ENCODE results near the gene RHBDL2. TPM values are rescaled to one million over a fixed set of nuclear protein-coding genes. Genes with fewer than 3 reads are reported as not detected.
A peak's percentile ranks its signal among the peaks of the same experiment; 100 is the strongest.
"Not testable (repeated sequence)": the region's sequence is repeated elsewhere in the genome, so short reads cannot be mapped to it uniquely, and the experiment has no call there.

Gene RHBDL2
- total RNA-seq, 1 donor from 2014 or later, result 5.6 TPM

DNA sequence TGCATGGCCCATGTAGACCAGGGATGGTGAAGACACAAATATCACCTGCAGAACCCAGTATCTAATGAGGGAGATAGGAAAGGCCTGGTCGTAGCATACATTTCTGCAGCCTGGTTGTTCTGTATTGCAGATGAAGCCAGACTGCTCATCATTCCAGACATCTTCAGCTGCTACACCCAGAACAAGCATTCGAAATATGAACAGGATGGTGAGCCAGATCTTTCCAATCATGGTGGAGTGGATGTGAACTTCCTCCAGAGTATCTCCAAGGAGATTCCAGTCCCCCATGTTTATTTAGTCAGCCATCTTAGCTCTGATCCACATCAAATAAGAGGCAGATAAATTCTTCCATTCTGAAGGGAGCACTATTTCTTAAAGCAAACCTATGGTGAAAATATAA lies 65.8 kb downstream of the RHBDL2 start:
- no peak for DNase-seq (ENCODE audit: low spot score)

DNA sequence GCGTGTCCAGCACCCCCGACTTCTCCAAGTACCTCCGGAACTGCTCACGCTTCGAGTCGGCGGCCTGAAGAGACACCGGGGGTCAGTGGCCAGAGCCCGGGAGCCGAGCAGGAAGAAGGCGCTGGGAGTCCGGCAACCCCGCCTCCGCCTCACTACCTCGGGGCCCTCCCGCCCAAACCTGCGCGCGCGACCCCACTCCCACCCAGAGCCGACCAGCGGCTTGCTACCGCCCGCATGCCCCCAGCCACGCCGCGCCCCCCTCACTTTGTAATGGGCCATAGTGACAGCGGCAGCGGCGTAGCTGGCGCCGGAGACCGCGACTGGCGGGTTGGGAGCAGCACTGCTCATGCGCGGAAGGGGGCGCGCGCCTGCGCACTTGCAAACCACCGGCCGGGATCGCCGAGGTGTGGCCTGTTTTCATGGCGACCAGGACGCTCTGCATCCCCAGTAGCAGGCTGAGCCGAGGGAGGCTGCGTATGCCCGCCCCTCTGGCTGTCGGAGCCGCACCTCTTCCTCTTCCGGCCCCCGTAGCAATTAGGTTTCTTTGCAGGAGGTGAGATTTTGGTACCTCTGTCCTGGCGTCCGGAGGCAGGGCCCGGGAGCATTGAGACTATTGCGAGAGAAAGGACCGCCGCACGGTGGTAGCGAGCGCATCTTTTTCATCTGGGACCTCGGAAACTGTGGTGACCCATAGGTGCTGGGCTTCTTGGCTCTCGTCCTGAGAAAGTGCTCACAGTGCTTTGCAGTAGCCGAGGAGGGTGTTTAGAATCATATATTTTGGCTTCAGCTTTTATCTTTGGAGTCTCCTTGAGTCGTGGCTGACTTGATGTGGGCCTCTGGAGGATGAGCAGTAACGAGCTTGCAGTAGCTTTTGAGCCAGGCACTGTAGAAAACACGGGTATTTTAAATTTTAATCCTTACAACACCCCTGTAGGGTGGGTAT lies 68.3 kb downstream of the RHBDL2 start, which contains the start of gene MYCBP:
Gene MYCBP, minus strand, starts transcription at position 322 of the 943 bp plus-strand sequence. Its CDS starts 43 bp downstream, at position 279.
- DNase-seq (ENCODE audit: low spot score), result peak; percentile 97

DNA sequence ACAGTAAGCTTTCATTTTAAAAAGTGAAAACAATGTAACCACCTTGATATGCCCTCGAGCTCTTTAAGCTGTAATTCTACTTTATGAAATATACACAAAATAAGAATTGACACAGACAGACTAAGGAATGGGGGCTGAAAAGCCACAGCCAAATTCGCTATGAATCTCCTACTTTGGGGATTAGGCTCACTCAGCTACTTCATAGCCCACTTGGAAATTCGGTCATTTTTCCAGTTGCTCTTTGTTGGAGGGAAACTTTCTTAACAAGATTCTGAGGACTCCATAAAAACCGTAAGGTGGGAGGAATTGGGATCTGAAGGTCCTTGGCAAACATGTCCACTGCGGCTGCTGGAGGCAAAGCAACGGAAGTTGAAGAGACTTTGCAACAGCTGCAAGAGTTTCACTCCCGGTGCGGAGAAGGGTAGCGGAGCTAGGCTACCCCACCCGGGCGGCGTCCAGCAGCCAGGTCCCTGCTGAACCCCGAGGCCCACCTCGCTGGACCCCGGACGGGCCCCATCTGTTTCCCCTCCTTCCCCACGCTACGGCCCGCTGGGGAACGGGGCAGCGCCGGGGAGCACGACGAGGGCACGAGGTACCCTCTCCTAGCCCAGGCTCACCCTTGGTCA lies 69.1 kb downstream of the RHBDL2 start:
- no peak for DNase-seq (ENCODE audit: low spot score)

DNA sequence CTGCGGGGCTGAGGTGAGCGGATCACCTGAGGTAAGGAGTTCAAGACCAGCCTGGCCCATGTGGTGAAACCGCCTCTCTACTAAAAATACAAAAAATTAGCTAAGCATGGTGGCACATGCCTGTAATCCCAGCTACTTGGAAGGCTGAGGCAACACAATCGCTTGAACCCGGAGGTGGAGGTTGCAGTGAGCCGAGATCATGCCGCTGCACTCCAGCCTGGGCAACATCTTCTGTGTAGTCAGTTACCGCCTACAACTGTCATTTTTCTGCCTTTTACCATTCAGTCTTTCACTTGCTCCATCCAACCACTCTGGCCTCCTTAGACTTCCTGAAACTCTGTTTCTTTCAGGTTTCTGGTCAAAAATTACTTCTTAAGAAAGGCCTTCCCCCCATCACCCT lies 70.6 kb downstream of the RHBDL2 start:
- DNase-seq (ENCODE audit: low spot score), result no peak

DNA sequence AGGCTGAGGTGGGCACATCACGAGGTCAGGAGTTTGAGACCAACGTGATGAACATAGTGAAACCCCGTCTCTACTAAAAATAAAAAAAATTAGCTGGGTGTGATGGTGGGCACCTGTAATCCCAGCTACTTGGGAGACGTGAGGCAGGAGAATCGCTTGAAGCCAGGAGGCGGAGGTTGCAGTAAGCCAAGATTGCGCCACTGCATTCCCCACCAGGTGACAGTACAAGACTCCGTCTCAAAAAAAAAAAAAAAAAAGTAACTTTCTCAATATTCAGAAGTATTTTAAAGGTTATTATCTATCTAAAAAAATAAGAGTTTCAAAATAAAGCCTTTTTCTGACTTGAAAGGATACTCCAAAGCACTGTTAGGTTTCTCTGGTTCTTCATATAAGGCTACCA lies 74.4 kb downstream of the RHBDL2 start:
- DNase-seq (ENCODE audit: low spot score), result no peak

DNA sequence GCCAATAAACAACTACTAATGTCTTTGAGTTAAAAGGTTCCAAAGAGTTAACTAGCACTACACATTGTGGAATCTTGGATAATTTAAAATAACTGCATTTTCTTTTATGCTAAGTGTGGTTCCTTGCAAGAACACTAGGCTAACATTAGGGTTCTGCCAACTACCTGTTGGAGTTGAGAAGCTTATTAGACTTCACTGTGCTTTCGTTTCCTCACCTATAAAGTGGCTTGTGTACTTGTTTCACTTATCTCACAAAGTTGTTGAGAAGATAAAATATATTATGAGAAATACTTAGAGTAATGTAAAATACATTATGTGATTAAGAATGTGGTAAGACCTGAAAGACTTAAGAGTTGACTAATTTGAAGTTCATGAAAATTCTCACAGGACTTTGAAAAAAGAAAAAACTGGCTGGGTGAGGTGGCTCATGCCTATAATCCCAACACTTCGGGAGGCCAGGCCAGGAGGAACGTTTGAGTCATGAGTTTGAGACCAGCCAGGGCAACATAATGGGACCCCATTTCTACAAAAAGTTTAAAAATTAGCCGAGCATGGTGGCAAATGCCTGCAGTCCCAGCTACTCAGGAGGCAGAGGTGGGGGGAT lies 76.4 kb downstream of the RHBDL2 start:
- DNase-seq (ENCODE audit: low spot score), result no peak

DNA sequence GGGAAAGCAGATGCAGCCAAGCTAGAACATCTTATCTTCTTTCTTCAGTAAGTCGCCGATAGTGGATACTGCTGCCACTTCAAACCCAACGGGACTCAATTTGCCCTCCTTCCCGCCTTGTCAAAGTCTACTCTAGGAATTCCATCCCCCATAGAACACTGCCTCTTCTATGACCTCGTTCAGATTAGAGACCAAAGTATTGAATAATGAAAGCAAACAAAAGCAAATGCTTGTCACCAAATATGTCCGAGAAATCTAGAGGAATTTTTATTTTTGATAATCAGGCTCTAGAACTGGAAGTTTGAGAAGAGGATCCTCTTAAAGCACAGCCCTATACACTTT lies 81.2 kb downstream of the RHBDL2 start:
- DNase-seq (ENCODE audit: low spot score), result no peak

DNA sequence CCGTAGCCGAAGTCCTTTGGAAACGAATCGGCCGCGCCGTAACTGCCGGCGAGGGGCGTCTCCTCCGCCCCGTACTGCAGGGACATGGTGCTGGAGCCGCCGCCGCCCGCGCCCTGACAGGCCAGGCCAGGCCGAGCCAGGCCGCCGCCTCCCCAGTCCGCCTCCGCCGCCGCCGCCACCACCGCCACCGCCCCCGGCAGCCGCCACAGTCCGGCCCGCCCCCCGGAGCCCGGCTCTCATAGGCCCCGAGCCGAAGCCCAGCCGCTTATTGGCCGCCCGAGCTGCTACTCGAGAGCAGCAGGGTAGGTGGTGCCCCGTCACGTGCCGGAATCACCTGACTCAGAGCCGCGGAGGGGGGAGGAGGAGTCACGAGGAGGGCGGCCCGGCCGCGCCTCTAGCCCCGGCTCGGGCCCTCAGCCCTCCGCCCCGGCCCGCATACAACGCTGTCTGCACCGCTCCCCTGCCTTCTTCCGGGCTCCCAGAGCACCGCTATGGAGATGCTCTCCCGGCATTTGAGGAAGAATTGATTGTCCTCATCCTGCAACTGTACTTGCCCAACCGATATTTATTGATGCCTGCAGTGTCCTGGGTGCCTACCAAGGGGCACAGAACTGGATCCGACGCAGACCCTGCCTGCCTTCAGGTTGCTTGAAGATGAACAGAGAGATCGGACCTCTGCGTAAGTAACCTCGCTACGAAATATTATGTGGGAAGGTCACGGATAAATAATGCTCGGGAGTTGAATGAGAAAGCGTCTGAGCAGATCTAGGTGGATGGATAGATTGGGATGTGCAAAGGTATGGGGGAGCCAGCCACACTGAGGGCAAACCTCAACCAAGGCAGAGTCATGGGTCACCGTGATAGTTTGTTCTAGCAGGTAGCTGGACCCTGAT lies 81.8 kb downstream of the RHBDL2 start, which contains the start of gene RRAGC:
Gene RRAGC, minus strand, starts transcription at position 212 of the 893 bp plus-strand sequence. Its CDS starts 126 bp downstream, at position 86.
- DNase-seq (ENCODE audit: low spot score), result peak; percentile 100

DNA sequence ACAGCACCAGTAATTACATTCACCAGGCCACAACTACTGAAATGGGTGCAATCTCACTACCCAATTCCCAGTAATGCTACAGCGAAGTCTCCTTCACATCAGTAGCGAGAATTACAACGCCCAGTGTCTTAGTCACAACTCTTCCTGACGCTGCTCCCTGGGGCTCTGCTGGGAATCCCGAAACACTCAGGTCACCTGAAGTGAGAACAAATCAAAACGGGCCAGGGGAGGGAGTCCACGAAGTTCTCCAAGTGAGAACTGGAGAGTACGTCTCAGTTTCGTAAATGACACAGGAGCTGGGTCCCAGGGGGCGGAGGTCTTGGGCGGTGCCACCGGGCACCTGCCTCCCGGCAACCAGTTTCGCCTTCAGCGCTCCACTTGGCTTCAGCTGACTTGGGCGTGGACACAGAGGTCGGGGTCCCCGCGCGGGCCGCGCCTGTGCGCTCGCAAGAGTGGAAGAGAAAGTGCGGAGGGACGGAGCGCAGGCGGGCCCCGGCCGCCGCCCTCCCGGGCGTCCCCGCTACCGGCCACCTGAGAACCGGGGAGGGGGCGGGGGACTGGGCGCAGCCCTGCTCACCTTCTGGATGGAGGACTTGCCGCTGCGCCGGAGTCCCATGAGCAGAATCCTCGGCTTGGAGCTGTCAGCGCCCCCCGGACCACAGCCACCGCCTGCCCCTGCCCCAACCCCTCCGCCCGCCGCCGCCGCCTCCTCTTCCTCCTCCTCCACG lies 82.6 kb downstream of the RHBDL2 start:
- peak; percentile 52 for DNase-seq (ENCODE audit: low spot score)

DNA sequence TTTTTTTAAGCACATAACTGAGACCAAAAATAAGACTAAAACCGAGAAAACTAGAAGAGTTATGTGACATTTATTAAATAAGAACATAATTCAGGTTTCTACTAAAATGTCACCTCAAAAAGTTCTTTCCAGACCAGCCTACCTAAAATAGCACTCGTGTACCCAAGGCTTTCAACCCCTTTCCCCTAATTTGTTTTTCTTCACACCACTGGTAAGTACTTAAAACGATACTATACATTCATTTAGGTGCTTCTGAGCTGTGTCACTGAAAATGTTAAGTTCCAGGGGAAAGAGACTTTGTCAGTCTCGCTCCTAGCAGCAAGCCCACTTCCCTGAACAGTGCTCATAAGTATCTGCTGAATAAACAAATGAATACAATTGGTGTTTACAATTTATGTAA lies 88.8 kb downstream of the RHBDL2 start:
- no peak for DNase-seq (ENCODE audit: low spot score)

DNA sequence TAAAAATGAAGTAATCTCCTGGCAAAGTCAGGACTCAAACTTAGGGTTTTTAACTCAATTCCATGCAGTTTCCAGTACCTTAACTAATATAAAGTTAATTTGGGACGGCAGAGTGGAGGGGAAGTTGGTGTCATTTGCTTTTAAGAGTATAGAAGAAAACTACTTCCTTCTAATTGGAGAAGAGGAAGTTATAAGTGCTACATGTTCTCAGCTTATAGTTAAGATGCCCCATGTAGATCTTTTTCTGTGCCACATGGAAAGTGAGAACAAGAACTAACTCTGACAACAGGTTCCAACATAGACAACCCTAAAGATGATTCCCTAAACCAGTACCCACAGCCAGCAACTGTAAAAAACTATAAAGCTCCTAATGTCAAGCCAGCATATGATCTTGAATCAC lies 93.6 kb downstream of the RHBDL2 start:
- no peak for DNase-seq (ENCODE audit: low spot score)

DNA sequence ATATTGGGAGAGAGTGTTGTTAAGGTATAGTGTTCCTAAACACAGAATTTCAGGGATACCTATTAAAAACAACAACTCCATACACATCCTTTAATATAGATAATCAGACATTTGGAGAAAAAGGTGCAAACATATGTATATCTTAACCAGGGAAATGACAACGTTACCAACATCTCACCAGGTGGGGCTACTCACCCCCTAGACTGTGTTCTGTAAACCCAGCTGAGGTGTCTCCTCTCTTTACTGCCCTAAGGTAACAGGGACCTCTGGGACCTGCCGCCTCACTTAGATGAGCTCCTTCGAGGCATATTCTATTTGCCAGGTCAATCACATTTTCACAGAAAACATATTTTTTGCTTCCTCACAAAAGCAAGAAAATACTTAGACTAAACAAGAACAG lies 95.4 kb downstream of the RHBDL2 start:
- DNase-seq (ENCODE audit: low spot score), result no peak

DNA sequence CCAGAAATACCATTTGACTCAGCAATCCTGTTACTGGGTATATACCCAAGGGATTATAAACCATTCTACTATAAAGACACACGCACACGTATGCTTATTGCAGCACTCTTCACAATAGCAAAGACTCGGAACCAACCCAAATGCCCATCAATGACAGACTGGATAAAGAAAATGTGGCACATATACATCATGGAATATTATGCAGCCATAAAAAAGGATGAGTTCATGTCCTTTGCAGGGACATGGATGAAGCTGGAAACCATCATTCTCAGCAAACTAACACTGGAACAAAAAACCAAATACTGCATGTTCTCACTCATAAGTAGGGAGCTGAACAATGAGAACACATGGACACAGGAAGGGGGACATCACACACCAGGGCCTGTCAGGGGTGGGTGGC lies 96.5 kb downstream of the RHBDL2 start:
- DNase-seq (ENCODE audit: low spot score), result not testable (repeated sequence)

DNA sequence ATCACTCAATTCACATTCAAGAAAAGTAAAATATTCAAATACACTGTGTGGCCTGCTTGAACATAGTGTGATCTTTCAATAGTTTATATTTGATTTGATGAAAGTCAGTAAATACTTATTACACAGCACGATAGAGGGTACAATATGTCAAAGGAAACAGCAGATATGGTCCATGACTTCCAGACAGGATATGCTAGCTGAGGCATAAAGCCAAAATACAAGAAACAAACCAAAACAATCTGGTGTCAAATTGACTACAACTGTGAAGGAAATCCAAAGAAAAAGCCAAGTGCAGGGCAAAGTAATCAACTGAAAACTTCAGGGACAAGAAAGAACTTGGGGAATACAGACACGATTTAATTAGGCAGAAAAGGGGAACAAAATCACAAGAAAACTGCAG lies 101.3 kb downstream of the RHBDL2 start:
- DNase-seq (ENCODE audit: low spot score), result no peak

DNA sequence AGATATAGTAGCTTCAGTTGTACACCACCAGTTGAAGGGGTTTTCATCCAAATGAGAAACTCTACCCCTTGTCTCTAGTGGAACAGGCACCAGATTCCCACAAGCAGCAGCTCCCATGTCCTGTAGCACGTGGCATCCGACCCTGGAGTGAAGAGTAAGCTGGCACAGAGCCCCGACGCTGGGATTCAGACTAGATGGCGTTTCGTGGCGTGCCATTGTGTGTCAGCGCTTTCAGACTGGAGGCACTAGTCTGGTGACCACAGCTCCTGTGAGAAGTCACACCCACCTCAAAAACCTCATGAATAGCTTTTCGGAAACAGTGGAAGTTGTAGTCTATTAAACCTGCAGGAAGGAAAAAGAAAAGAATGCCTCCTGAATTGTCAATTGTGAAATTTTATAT lies 102.3 kb downstream of the RHBDL2 start:
- DNase-seq (ENCODE audit: low spot score), result no peak

DNA sequence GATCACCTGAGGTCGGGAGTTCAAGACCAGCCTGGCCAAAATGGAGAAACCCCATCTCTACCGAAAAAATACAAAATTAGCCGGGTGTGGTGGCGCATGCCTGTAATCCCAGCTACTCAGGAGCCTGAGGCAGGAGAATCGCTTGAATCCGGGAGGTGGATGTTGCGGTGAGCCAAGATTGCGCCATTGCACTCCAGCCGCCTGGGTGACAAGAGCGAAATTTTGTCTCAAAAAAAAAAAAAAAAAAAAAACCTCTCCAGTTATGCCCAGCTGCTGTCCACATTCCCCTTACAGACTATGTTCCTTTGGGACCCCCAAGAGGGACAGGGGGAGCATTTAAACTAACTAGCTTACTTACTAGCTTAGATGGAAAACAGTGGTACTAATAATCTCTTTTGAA lies 105.3 kb downstream of the RHBDL2 start:
- DNase-seq (ENCODE audit: low spot score), result not testable (repeated sequence)

Other genes with a start within 250 kb of the RHBDL2 start
- gene RRAGC, start 82.1 kb downstream of the RHBDL2 start, total RNA-seq, result 21.0 TPM
- 21.4 TPM for gene MYCBP, start 68.5 kb downstream of the RHBDL2 start, total RNA-seq
- gene GJA9, start 60.2 kb downstream of the RHBDL2 start, total RNA-seq, result 0.26 TPM
- gene AKIRIN1, start 49.4 kb upstream of the RHBDL2 start, total RNA-seq, result 59.3 TPM
- 168 TPM for gene NDUFS5, start 84.5 kb upstream of the RHBDL2 start, total RNA-seq